OCI-LY1 (cell line): ENCODE measurements around the gene LDLRAD2.

Experiments
- H2AFZ ChIP-seq: fragments of 200-600 bp; sonication (generic), shearing (Covaris generic); 2 replicates; pipeline ENCODE4 v1.6.0; 2014; ENCODE audit warnings: antibody characterized with exemption, mild to moderate bottlenecking, low read length
- H3F3A ChIP-seq: fragments of 200-600 bp; sonication (generic), shearing (Covaris generic); 2 replicates; pipeline ENCODE4 v1.6.0; 2014; ENCODE audit warnings: mild to moderate bottlenecking, antibody characterized with exemption, low read length, moderate library complexity; ENCODE audit not compliant: insufficient read depth
- H3K27ac ChIP-seq: fragments of 200-600 bp; sonication (generic); 2 replicates; pipeline ENCODE4 v1.5.1; 2014; ENCODE audit warnings: low read length, mixed run types, mild to moderate bottlenecking, low read depth; ENCODE audit not compliant: poor library complexity, severe bottlenecking
- H3K27me3 ChIP-seq: fragments of 200-600 bp; sonication (generic); 2 replicates; pipeline ENCODE4 v1.6.0; 2014; ENCODE audit warnings: antibody characterized with exemption, mild to moderate bottlenecking, low read length, moderate library complexity; ENCODE audit not compliant: insufficient read depth
- H3K36me3 ChIP-seq: fragments of 200-600 bp; sonication (generic); 2 replicates; pipeline ENCODE4 v1.6.1; 2014; ENCODE audit warnings: mild to moderate bottlenecking, antibody characterized with exemption, low read length, moderate library complexity, mixed read lengths; ENCODE audit not compliant: insufficient read depth
- H3K4me1 ChIP-seq: fragments of 200-600 bp; sonication (generic); 2 replicates; pipeline ENCODE4 v1.5.1; 2014; ENCODE audit warnings: mild to moderate bottlenecking, low read length, moderate library complexity; ENCODE audit not compliant: insufficient read depth, severe bottlenecking
- H3K4me2 ChIP-seq: fragments of 200-600 bp; sonication (generic), shearing (Covaris generic); 2 replicates; pipeline ENCODE4 v1.6.1; 2014; ENCODE audit warnings: low read length
- H3K4me3 ChIP-seq: fragments of 200-600 bp; sonication (generic); 2 replicates; pipeline ENCODE4 v1.5.1; 2014; ENCODE audit warnings: low read length, low read depth, mild to moderate bottlenecking, mixed read lengths; ENCODE audit not compliant: poor library complexity, severe bottlenecking
- H3K79me2 ChIP-seq: fragments of 200-600 bp; shearing (Covaris generic); 2 replicates; pipeline ENCODE4 v1.6.1; 2016; ENCODE audit warnings: mixed run types, low read length, mixed read lengths; ENCODE audit not compliant: insufficient read depth
- H3K9ac ChIP-seq: fragments of 200-600 bp; sonication (generic), shearing (Covaris generic); 2 replicates; pipeline ENCODE4 v1.6.1; 2014; ENCODE audit warnings: mild to moderate bottlenecking, low read length, mixed read lengths
- H3K9me2 ChIP-seq: fragments of 200-600 bp; sonication (generic), shearing (Covaris generic); 2 replicates; pipeline ENCODE4 v1.6.1; 2014; ENCODE audit warnings: low read depth, mild to moderate bottlenecking, low read length, mixed read lengths
- H3K9me3 ChIP-seq: fragments of 200-600 bp; shearing (Covaris generic); 2 replicates; pipeline ENCODE4 v1.6.1; 2014; ENCODE audit warnings: low read length, mixed read lengths
- H4K20me1 ChIP-seq: fragments of 200-600 bp; sonication (generic), shearing (Covaris generic); 2 replicates; pipeline ENCODE4 v1.6.0; 2016; ENCODE audit warnings: mild to moderate bottlenecking, low read length; ENCODE audit not compliant: insufficient read depth
- CTCF ChIP-seq: fragments of 200-600 bp; sonication (generic), shearing (Covaris generic); IDR thresholded peaks from 2 replicates; pipeline ENCODE4 v1.5.1; 2017; ENCODE audit warnings: mild to moderate bottlenecking, antibody characterized with exemption, low read length, moderate library complexity, mixed read lengths
- EZH2 ChIP-seq: fragments of 200-600 bp; sonication (generic), shearing (Covaris generic); IDR thresholded peaks from 2 replicates; pipeline ENCODE4 v1.8.0; 2017; ENCODE audit warnings: borderline replicate concordance, mixed run types, mild to moderate bottlenecking, antibody characterized with exemption, low read length, moderate library complexity, mixed read lengths

LDLRAD2 gene

GRCh38 chr1:21873174-21873573, 61.1 kb downstream of the LDLRAD2 start:
- H3K36me3 ChIP-seq: no peaks in the 10 kb centered on the region
- no peak for TF ChIP-seq EZH2
- TF ChIP-seq CTCF: no peak
- H2AFZ ChIP-seq: no peak overlapping the region
- no peaks in the 10 kb centered on the region for H3K9me2 ChIP-seq
- no peaks in the 10 kb centered on the region for H3K9me3 ChIP-seq
- no peaks in the 10 kb centered on the region for H3K27me3 ChIP-seq
- peaks cover 19% of the 10 kb centered on the region for H3K4me1 ChIP-seq
- H3K79me2 ChIP-seq: no peaks in the 10 kb centered on the region
- H4K20me1 ChIP-seq: no peaks in the 10 kb centered on the region
- no peak overlapping the region for H3K27ac ChIP-seq
- H3K4me2 ChIP-seq: no peak overlapping the region
- no peak overlapping the region for H3K4me3 ChIP-seq
- no peak overlapping the region for H3K9ac ChIP-seq
- no peaks in the 10 kb centered on the region for H3F3A ChIP-seq

DNA sequence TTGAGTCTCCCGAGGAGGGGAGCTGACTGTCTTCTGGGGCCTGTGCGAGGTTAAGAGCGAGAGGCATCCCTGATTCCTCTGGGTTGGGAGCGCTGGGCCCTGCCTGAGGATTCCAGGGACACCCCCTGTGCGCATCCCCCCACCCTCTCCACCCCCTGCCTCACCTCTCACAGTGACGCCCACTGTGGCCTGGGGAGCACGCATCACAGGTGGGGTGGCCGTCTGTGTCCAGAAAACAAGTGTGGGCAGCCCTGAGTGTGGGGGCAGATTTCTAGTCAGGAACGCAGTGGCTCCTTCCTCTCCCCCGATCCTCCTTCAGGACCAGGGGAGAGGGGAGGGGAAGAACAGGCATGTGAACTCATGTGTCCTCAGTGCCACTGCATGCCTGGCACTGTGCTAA, 61.7 kb downstream of the LDLRAD2 start:
- TF ChIP-seq CTCF (no peak), EZH2 (no peak)
- H3F3A ChIP-seq: no peaks in the 10 kb centered on the region
- H3K36me3 ChIP-seq: no peaks in the 10 kb centered on the region
- no peak overlapping the region for H2AFZ ChIP-seq
- no peaks in the 10 kb centered on the region for H4K20me1 ChIP-seq
- H3K27me3 ChIP-seq: no peaks in the 10 kb centered on the region
- H3K27ac ChIP-seq: no peak overlapping the region
- no peak overlapping the region for H3K9ac ChIP-seq
- no peaks in the 10 kb centered on the region for H3K9me3 ChIP-seq
- H3K79me2 ChIP-seq: no peaks in the 10 kb centered on the region
- H3K4me3 ChIP-seq: no peak overlapping the region
- H3K4me2 ChIP-seq: no peak overlapping the region
- H3K9me2 ChIP-seq: no peaks in the 10 kb centered on the region
- peaks cover 19% of the 10 kb centered on the region for H3K4me1 ChIP-seq

DNA sequence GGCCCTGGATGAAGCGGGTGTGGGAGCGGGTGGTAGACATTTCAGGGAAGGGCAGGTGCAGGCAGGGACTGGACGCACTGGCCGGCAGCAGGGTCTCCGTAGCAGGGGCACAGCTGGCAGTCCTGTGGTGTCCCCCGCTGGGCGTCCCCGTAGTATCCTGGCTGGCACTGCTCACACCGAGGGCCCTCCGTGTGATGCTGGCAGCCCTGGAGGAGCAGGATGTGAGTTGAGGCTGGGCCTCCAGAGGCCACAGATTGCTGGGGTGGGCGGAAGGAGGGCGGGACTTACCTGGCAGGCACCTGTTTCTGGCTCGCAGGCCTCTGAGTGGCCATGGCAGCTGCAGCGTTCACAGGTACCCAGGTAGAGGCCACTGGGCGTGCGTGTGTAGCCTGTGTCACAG, 62.3 kb downstream of the LDLRAD2 start:
- TF ChIP-seq EZH2 (no peak), CTCF (no peak)
- H2AFZ ChIP-seq: no peak overlapping the region
- no peak overlapping the region for H3K9ac ChIP-seq
- H3K4me1 ChIP-seq: peaks cover 19% of the 10 kb centered on the region
- no peaks in the 10 kb centered on the region for H3K9me2 ChIP-seq
- no peak overlapping the region for H3K27ac ChIP-seq
- H3K36me3 ChIP-seq: no peaks in the 10 kb centered on the region
- H3K4me3 ChIP-seq: no peak overlapping the region
- H3K9me3 ChIP-seq: no peaks in the 10 kb centered on the region
- H3K4me2 ChIP-seq: no peak overlapping the region
- no peaks in the 10 kb centered on the region for H4K20me1 ChIP-seq
- no peaks in the 10 kb centered on the region for H3K79me2 ChIP-seq
- no peaks in the 10 kb centered on the region for H3K27me3 ChIP-seq
- H3F3A ChIP-seq: no peaks in the 10 kb centered on the region
